GM12892 (cell line): ENCODE data around the gene CCDC158.

Experiments
- POLR2A ChIP-seq: IDR thresholded peaks from 2 replicates; pipeline ENCODE4 v1.6.1; 2011; ENCODE audit warnings: low read depth, low read length, control low read depth
- POLR2AphosphoS5 ChIP-seq: IDR thresholded peaks from 2 replicates; pipeline ENCODE4 v1.6.1; 2011; ENCODE audit warnings: low read depth, low read length, control low read depth
- TAF1 ChIP-seq: IDR thresholded peaks from 2 replicates; pipeline ENCODE4 v1.6.1; 2011; ENCODE audit warnings: low read depth, mild to moderate bottlenecking, control low read depth, low read length, borderline replicate concordance

- TF ChIP-seq POLR2AphosphoS5: no peak
- no peak for TF ChIP-seq POLR2A
- no peak for TF ChIP-seq TAF1
Measured at GRCh38 chr4:76374798-76375197, 46.1 kb downstream of the CCDC158 start.
